KMS-11 (cell line): ENCODE data around the gene GRID1.

Experiments
- H2AFZ ChIP-seq: fragments of 200-600 bp; sonication (generic); 2 replicates; pipeline ENCODE4 v1.6.1; 2016; ENCODE audit warnings: antibody characterized with exemption, mixed run types, low read depth
- H3K27ac ChIP-seq: fragments of 200-600 bp; sonication (generic); 2 replicates; pipeline ENCODE4 v1.6.1; 2016; ENCODE audit warnings: mild to moderate bottlenecking, mixed run types
- H3K27me3 ChIP-seq: fragments of 200-600 bp; sonication (generic); 2 replicates; pipeline ENCODE4 v1.6.1; 2017; ENCODE audit warnings: mild to moderate bottlenecking, low read depth, mixed run types, moderate library complexity; ENCODE audit not compliant: insufficient read depth
- H3K36me3 ChIP-seq: fragments of 200-600 bp; sonication (generic); 2 replicates; pipeline ENCODE4 v1.6.1; 2017; ENCODE audit warnings: mild to moderate bottlenecking, mixed run types; ENCODE audit not compliant: insufficient read depth
- H3K4me1 ChIP-seq: fragments of 200-600 bp; sonication (generic); 2 replicates; pipeline ENCODE4 v1.6.1; 2016; ENCODE audit warnings: mild to moderate bottlenecking, low read depth, mixed run types; ENCODE audit not compliant: poor library complexity, severe bottlenecking
- H3K4me2 ChIP-seq: fragments of 200-600 bp; sonication (generic); 2 replicates; pipeline ENCODE4 v1.7.0; 2016; ENCODE audit warnings: mild to moderate bottlenecking, mixed run types
- H3K4me3 ChIP-seq: fragments of 200-600 bp; sonication (generic); IDR thresholded peaks from 2 replicates; pipeline ENCODE4 v1.6.1; 2017; ENCODE audit warnings: low read depth, low read length, mixed read lengths; ENCODE audit not compliant: insufficient read depth
- H3K79me2 ChIP-seq: fragments of 200-600 bp; sonication (generic); 2 replicates; pipeline ENCODE4 v1.6.1; 2016; ENCODE audit warnings: low read depth, mixed run types; ENCODE audit not compliant: insufficient read depth
- H3K9ac ChIP-seq: fragments of 200-600 bp; sonication (generic); 2 replicates; pipeline ENCODE4 v1.6.1; 2016; ENCODE audit warnings: mild to moderate bottlenecking, mixed run types
- H4K20me1 ChIP-seq: fragments of 200-600 bp; sonication (generic); 2 replicates; pipeline ENCODE4 v1.6.1; 2016; ENCODE audit warnings: mild to moderate bottlenecking, mixed run types; ENCODE audit not compliant: insufficient read depth
- CTCF ChIP-seq: fragments of 200-600 bp; sonication (generic); conservative IDR thresholded peaks from 2 replicates; pipeline ENCODE4 v1.6.1; 2017; ENCODE audit warnings: low read depth, mild to moderate bottlenecking, antibody characterized with exemption, low read length, moderate library complexity, mixed read lengths

Gene GRID1

GRCh38 chr10:86363833-86364490, 2.6 kb downstream of the GRID1 start:
- Histone ChIP-seq H3K4me1 (no peaks in the 10 kb centered on the region), H3K9ac (no peak overlapping the region), H4K20me1 (no peaks in the 10 kb centered on the region), H3K27me3 (no peaks in the 10 kb centered on the region), H3K4me3 (no peak overlapping the region), H3K36me3 (no peaks in the 10 kb centered on the region), H3K4me2 (no peak overlapping the region), H3K79me2 (no peaks in the 10 kb centered on the region), H3K27ac (no peak overlapping the region), H2AFZ (no peak overlapping the region)
- no peak for TF ChIP-seq CTCF

- no peaks in the 10 kb centered on the region for H3K4me1 ChIP-seq
- H3K27me3 ChIP-seq, result no peaks in the 10 kb centered on the region
- H3K27ac ChIP-seq, result no peak overlapping the region
- no peaks in the 10 kb centered on the region for H3K36me3 ChIP-seq
- no peak overlapping the region for H2AFZ ChIP-seq
- H3K79me2 ChIP-seq, result no peaks in the 10 kb centered on the region
- no peak overlapping the region for H3K4me3 ChIP-seq
- H3K4me2 ChIP-seq, result no peak overlapping the region
- H4K20me1 ChIP-seq, result no peaks in the 10 kb centered on the region
- no peak for TF ChIP-seq CTCF
- no peak overlapping the region for H3K9ac ChIP-seq
These were observed 3.3 kb downstream of the GRID1 start for GRCh38 chr10:86363184-86363832.

GRCh38 chr10:86362586-86363183, 3.9 kb downstream of the GRID1 start:
- no peaks in the 10 kb centered on the region for H4K20me1 ChIP-seq
- no peaks in the 10 kb centered on the region for H3K36me3 ChIP-seq
- H3K4me1 ChIP-seq, result no peaks in the 10 kb centered on the region
- no peak overlapping the region for H3K4me3 ChIP-seq
- H3K4me2 ChIP-seq, result no peak overlapping the region
- no peaks in the 10 kb centered on the region for H3K27me3 ChIP-seq
- no peak overlapping the region for H2AFZ ChIP-seq
- H3K9ac ChIP-seq, result no peak overlapping the region
- TF ChIP-seq CTCF, result no peak
- no peaks in the 10 kb centered on the region for H3K79me2 ChIP-seq
- no peak overlapping the region for H3K27ac ChIP-seq

DNA sequence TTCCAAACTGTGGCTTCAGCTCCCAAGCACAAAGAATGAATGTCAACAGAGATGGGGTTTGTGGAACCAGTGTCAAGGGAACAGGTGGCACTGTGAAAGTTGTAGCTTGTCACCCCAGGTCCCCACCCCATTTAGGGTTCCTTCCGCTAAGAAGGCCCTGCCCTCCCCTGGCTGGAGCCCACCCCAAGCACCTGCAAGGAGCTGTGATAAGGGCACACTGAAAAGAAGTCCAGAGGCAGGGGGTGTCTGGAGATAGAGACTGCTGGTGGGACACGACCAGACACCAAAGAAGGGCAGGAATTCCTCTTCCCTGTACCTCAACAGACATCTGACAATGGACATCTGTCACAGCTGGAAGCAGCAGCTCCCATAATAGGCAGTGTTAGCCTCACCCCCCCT, 4.5 kb downstream of the GRID1 start:
- H3K4me2 ChIP-seq, result no peak overlapping the region

More for the DNA sequence above, 4.5 kb downstream of the GRID1 start:
- Histone ChIP-seq H3K27me3 (no peaks in the 10 kb centered on the region), H3K27ac (no peak overlapping the region), H3K4me1 (no peaks in the 10 kb centered on the region), H3K9ac (no peak overlapping the region), H4K20me1 (no peaks in the 10 kb centered on the region), H3K79me2 (no peaks in the 10 kb centered on the region), H2AFZ (no peak overlapping the region), H3K36me3 (no peaks in the 10 kb centered on the region), H3K4me3 (no peak overlapping the region)
- TF ChIP-seq CTCF, result no peak
